SK-N-SH (cell line): Measurements from ENCODE around the gene ABAT. TPM values are rescaled to one million over a fixed set of nuclear protein-coding genes. Genes with fewer than 3 reads are reported as not detected.

Experiments
- CTCF ChIA-PET: fragments of 300-600, 350-600 bp; formaldehyde crosslinking; extraction: SDS; loops from one replicate; lab custom pipeline; 2021; lab: Yijun Ruan, JAX
- POLR2A ChIA-PET: fragments of 350-600 bp; sonication (Branson Sonifier 250); formaldehyde crosslinking; extraction: SDS; loops from one replicate; lab custom pipeline; 2020; ENCODE audit warnings: antibody characterized with exemption, inconsistent platforms; lab: Yijun Ruan, JAX
- DNase-seq: peaks from one replicate; pipeline ENCODE4 v3.0.0; 2012
- H2AFZ ChIP-seq: fragments of 200-600 bp; sonication (generic); 2 replicates; pipeline ENCODE4 v1.8.1; 2016; ENCODE audit warnings: antibody characterized with exemption, mild to moderate bottlenecking, low read depth
- H3F3A ChIP-seq: fragments of 200-600 bp; sonication (generic); replicated peaks from 2 replicates; pipeline ENCODE3; 2016; ENCODE audit warnings: antibody characterized with exemption, mild to moderate bottlenecking; ENCODE audit not compliant: insufficient read depth
- H3K27ac ChIP-seq, 2 experiments: fragments of 200-500 bp in 1 of 2; fragments of 200-600 bp in 1 of 2; sonication (Bioruptor generic) in 1 of 2; sonication (generic), shearing (Covaris generic) in 1 of 2; 2 replicates each; pipeline versions ENCODE4 v1.5.1 to v1.6.1; 2014 to 2016; ENCODE audit warnings: low read depth in 2 of 2, inconsistent platforms in 1 of 2, low read length in 1 of 2, mild to moderate bottlenecking in 1 of 2, mixed read lengths in 1 of 2
- H3K27me3 ChIP-seq: fragments of 200-600 bp; sonication (generic), shearing (Covaris generic); 2 replicates; pipeline ENCODE4 v1.6.1; 2016; ENCODE audit warnings: mixed run types; ENCODE audit not compliant: insufficient read depth
- H3K36me3 ChIP-seq, 2 experiments: fragments of 200-500 bp in 1 of 2; fragments of 200-600 bp in 1 of 2; sonication (Bioruptor generic) in 1 of 2; sonication (generic) in 1 of 2; replicated peaks in 1 of 2; 2 replicates each; pipeline versions ENCODE3 to v1.5.1; 2014 to 2016; ENCODE audit warnings: low read length in 1 of 2, mild to moderate bottlenecking in 1 of 2; ENCODE audit not compliant: insufficient read depth in 2 of 2, control insufficient read depth in 1 of 2
- H3K4me1 ChIP-seq, 2 experiments: fragments of 200-500 bp in 1 of 2; fragments of 200-600 bp in 1 of 2; sonication (Bioruptor generic) in 1 of 2; sonication (generic), shearing (Covaris generic) in 1 of 2; 2 replicates each; pipeline versions ENCODE4 v1.5.1 to v1.6.1; 2014 to 2016; ENCODE audit warnings: low read depth in 1 of 2, low read length in 1 of 2, mixed run types in 1 of 2; ENCODE audit not compliant: insufficient read depth in 2 of 2, control insufficient read depth in 1 of 2
- H3K4me2 ChIP-seq: fragments of 200-600 bp; sonication (generic), shearing (Covaris generic); 2 replicates; pipeline ENCODE4 v1.6.1; 2017; ENCODE audit warnings: mixed run types
- H3K4me3 ChIP-seq, 2 experiments: fragments of 200-500 bp in 1 of 2; fragments of 200-600 bp in 1 of 2; sonication (Bioruptor generic) in 1 of 2; sonication (generic), shearing (Covaris generic) in 1 of 2; 2 replicates each; pipeline versions ENCODE4 v1.5.1 to v1.8.1; 2014 to 2016; ENCODE audit warnings: low read depth in 2 of 2, inconsistent platforms in 1 of 2, low read length in 1 of 2, mild to moderate bottlenecking in 1 of 2, mixed read lengths in 1 of 2, moderate library complexity in 1 of 2
- H3K79me2 ChIP-seq: fragments of 200-600 bp; sonication (generic); 2 replicates; pipeline ENCODE4 v1.8.1; 2017; ENCODE audit warnings: mild to moderate bottlenecking; ENCODE audit not compliant: insufficient read depth
- H3K9ac ChIP-seq: fragments of 200-600 bp; sonication (generic); 2 replicates; pipeline ENCODE4 v1.6.1; 2017; ENCODE audit warnings: mixed run types
- H3K9me2 ChIP-seq: fragments of 200-600 bp; sonication (generic); 2 replicates; pipeline ENCODE4 v1.6.1; 2017; ENCODE audit warnings: mixed run types
- H3K9me3 ChIP-seq: fragments of 200-600 bp; sonication (generic); 2 replicates; pipeline ENCODE4 v1.6.1; 2017; ENCODE audit warnings: mixed run types, mild to moderate bottlenecking, moderate library complexity
- H4K20me1 ChIP-seq: fragments of 200-600 bp; sonication (generic); 2 replicates; pipeline ENCODE4 v1.6.1; 2017; ENCODE audit warnings: mild to moderate bottlenecking, mixed run types; ENCODE audit not compliant: insufficient read depth
- CHD2 ChIP-seq: fragments of 150-350 bp; IDR thresholded peaks from 2 replicates; pipeline ENCODE4 v1.6.1; 2018; ENCODE audit warnings: low read length; ENCODE audit not compliant: partially characterized antibody
- ELF1 ChIP-seq: IDR thresholded peaks from 2 replicates; pipeline ENCODE4 v1.4.0; 2012
- EP300 ChIP-seq, 2 experiments: IDR thresholded peaks; 2 replicates each; pipeline versions ENCODE4 v1.4.0 to v1.6.1; 2012; ENCODE audit warnings: borderline replicate concordance in 1 of 2, low read depth in 1 of 2, low read length in 1 of 2
- EZH2phosphoT487 ChIP-seq: fragments of 200-600 bp; sonication (generic); IDR thresholded peaks from 2 replicates; pipeline ENCODE4 v1.6.1; 2017; ENCODE audit warnings: low read depth, mixed run types, mild to moderate bottlenecking, antibody characterized with exemption, moderate library complexity, borderline replicate concordance
- FOSL2 ChIP-seq: IDR thresholded peaks from 2 replicates; pipeline ENCODE4 v1.4.0; 2012; ENCODE audit warnings: low read depth, mild to moderate bottlenecking, moderate library complexity, borderline replicate concordance
- FOXJ3 ChIP-seq: sonication (generic); formaldehyde crosslinking; IDR thresholded peaks from 2 replicates; pipeline ENCODE4 v1.5.1; 2020; ENCODE audit warnings: mild to moderate bottlenecking, missing genetic modification reagents
- FOXM1 ChIP-seq: IDR thresholded peaks from 2 replicates; pipeline ENCODE4 v1.4.0; 2012; ENCODE audit warnings: low read depth, mild to moderate bottlenecking
- GATA2 ChIP-seq: sonication (generic); formaldehyde crosslinking; IDR thresholded peaks from 2 replicates; pipeline ENCODE4 v1.5.0; 2020; ENCODE audit warnings: mild to moderate bottlenecking, missing genetic modification reagents
- IRF3 ChIP-seq: fragments of 150-350 bp; IDR thresholded peaks from 2 replicates; pipeline ENCODE4 v1.6.1; 2016; ENCODE audit warnings: mild to moderate bottlenecking, low read depth, low read length
- JUND ChIP-seq: IDR thresholded peaks from 2 replicates; pipeline ENCODE4 v1.4.0; 2012
- MEF2A ChIP-seq: IDR thresholded peaks from 2 replicates; pipeline ENCODE4 v1.4.0; 2012; ENCODE audit warnings: low read depth, borderline replicate concordance
- MXI1 ChIP-seq: IDR thresholded peaks from 2 replicates; pipeline ENCODE4 v1.6.1; 2012; ENCODE audit warnings: mild to moderate bottlenecking, low read depth, low read length, improper control_type of control experiment
- RAD21 ChIP-seq: IDR thresholded peaks from 2 replicates; pipeline ENCODE4 v1.6.1; 2012; ENCODE audit warnings: mild to moderate bottlenecking, low read length
- RCOR1 ChIP-seq: fragments of 150-350 bp; IDR thresholded peaks from 2 replicates; pipeline ENCODE4 v1.6.1; 2017; ENCODE audit warnings: antibody characterized with exemption, low read length
- RXRA ChIP-seq: IDR thresholded peaks from 2 replicates; pipeline ENCODE4 v1.4.0; 2012; ENCODE audit warnings: low read depth, mild to moderate bottlenecking, borderline replicate concordance
- SIN3A ChIP-seq: IDR thresholded peaks from 2 replicates; pipeline ENCODE4 v1.6.1; 2012; ENCODE audit warnings: low read depth, mild to moderate bottlenecking, low read length, moderate library complexity, borderline replicate concordance
- SMC3 ChIP-seq: IDR thresholded peaks from 2 replicates; pipeline ENCODE4 v1.6.1; 2012; ENCODE audit warnings: low read depth, low read length, improper control_type of control experiment
- TAF1 ChIP-seq: IDR thresholded peaks from 2 replicates; pipeline ENCODE4 v1.6.1; 2012; ENCODE audit warnings: low read depth, mild to moderate bottlenecking, low read length, moderate library complexity, borderline replicate concordance
- TCF12 ChIP-seq: IDR thresholded peaks from 2 replicates; pipeline ENCODE4 v1.4.0; 2012
- TEAD4 ChIP-seq: IDR thresholded peaks from 2 replicates; pipeline ENCODE4 v1.4.0; 2012; ENCODE audit warnings: mild to moderate bottlenecking, borderline replicate concordance; ENCODE audit not compliant: insufficient read depth
- YY1 ChIP-seq: IDR thresholded peaks from 2 replicates; pipeline ENCODE4 v1.4.0; 2012; ENCODE audit warnings: low read depth, mild to moderate bottlenecking
- WGBS: methylation state at CpG from one replicate; pipeline ENCODE4 v1.1.6; 2017; ENCODE audit warnings: low lambda C conversion rate; 5-methylcytosine and 5-hydroxymethylcytosine counted together
- polyA plus RNA-seq, 3 experiments: library from polyadenylated mRNA; depleted of rRNA; stranded (reverse); fragments of >200 nt; gene quantifications; 2 replicates each; pipeline ENCODE4 v1.2.3, GENCODE V29; 2012
- TF ChIP-seq, protein P1 (sequence below): IDR thresholded peaks from 2 replicates; pipeline ENCODE4; 2012
- TF ChIP-seq, protein P2 (sequence below): IDR thresholded peaks from 2 replicates; pipeline ENCODE4 v1.4.0; 2012; ENCODE audit warnings: low read depth

The ABAT gene
- polyA plus RNA-seq, 1 of the 3 experiments (the other 2 are of a cell fraction), result 4.7 TPM

DNA sequence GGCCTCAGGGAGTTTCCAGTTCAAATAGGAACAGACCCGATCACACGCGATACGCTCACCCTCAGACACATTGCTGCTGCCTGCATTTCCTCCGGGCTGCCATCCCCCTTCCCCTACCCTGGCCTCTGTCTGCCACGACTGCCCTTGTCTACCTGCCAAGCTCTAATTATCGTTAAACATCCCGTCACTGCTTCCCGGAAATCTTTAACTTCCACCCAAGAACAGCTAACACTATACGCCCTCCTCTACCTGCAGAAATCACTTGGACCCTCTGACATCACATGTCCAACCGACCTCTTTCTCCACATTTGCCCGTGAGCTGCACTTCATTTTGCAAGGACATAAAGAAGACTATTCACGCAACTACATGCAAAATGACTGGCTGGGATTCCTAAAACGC lies 40.4 kb downstream of the ABAT start (continued):
- no peak for TF ChIP-seq EZH2phosphoT487

DNA sequence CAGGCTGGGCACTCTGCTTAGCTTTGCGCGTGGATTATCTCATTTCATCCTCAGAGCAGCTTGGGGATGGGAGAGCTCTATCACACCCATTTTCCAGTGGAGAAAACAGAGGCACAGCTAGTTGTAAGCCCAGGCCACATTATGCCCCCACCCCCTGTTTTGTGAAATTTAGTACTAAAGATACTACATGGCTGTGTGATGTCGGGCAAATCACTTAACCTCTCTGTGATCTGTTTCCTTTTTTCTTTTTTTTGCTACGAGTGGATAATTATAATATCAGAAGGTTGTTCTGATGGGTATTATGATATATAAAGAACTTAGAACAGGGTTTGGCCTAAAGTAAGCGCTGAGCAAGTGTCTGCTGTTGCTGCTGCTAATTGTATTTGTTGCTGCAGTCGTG lies 41.6 kb downstream of the ABAT start:
- H3K9me3 ChIP-seq, result no peaks in the 10 kb centered on the region
- H3K79me2 ChIP-seq, result no peaks in the 10 kb centered on the region
- CTCF ChIA-PET, result no interaction called here
- no peaks in the 10 kb centered on the region for H3K9me2 ChIP-seq
- TF ChIP-seq RCOR1, result no peak
- no peak for TF ChIP-seq SIN3A
- no peak for TF ChIP-seq TCF12
- no peak for TF ChIP-seq MXI1
- TF ChIP-seq RAD21, result no peak
- TF ChIP-seq CHD2, result no peak
- TF ChIP-seq ELF1, result no peak
- TF ChIP-seq FOSL2, result no peak
- TF ChIP-seq FOXM1, result no peak
- no peak for TF ChIP-seq RXRA
- TF ChIP-seq JUND, result no peak
- no peak for TF ChIP-seq MEF2A
- TF ChIP-seq IRF3, result no peak
- no peak for TF ChIP-seq YY1
- TF ChIP-seq EP300 (IDR thresholded peaks at IDR 0.05; ENCODE audit: borderline replicate concordance in 1 of 2, low read depth in 1 of 2, low read length in 1 of 2), result no peak
- no peak for TF ChIP-seq GATA2 (CRISPR knock-in tag)
- no peak for TF ChIP-seq TAF1
- TF ChIP-seq, all 33 proteins: peak for 0
- H3K27ac ChIP-seq, result no peak overlapping the region
- no peak overlapping the region for H3K9ac ChIP-seq
- H3F3A ChIP-seq, result no peaks in the 10 kb centered on the region
- H3K27me3 ChIP-seq, result no peaks in the 10 kb centered on the region
- DNase-seq, result no peak
- H3K4me1 ChIP-seq, result peaks cover 0 to 33% of the 10 kb centered on the region in 2 experiments; a peak in 3 of 4 replicates
- POLR2A ChIA-PET, result no interaction called here
- no peaks in the 10 kb centered on the region for H4K20me1 ChIP-seq
- H3K36me3 ChIP-seq, result no peaks in the 10 kb centered on the region
- H2AFZ ChIP-seq, result no peak overlapping the region
- H3K4me2 ChIP-seq, result no peak overlapping the region
- no peak overlapping the region for H3K4me3 ChIP-seq
- WGBS, result 74% methylated on average over 6 of the region's 6 CpGs

- Histone ChIP-seq H3K79me2 (no peaks in the 10 kb centered on the region), H3K4me3 (no peak overlapping the region), H3K9me3 (no peaks in the 10 kb centered on the region), H3K36me3 (no peaks in the 10 kb centered on the region), H3K27me3 (no peaks in the 10 kb centered on the region), H3K27ac (no peak overlapping the region), H3K9me2 (no peaks in the 10 kb centered on the region), H3K4me2 (no peak overlapping the region), H4K20me1 (no peaks in the 10 kb centered on the region), H3F3A (no peaks in the 10 kb centered on the region), H2AFZ (no peak overlapping the region), H3K4me1 (peaks cover 0 to 35% of the 10 kb centered on the region in 2 experiments; a peak in 3 of 4 replicates), H3K9ac (no peak overlapping the region)
- no peak for DNase-seq
- WGBS, result 65% methylated on average over 10 of the region's 10 CpGs
- ChIA-PET POLR2A (no interaction called here), CTCF (no interaction called here)
- TF ChIP-seq MEF2A, result no peak
- no peak for TF ChIP-seq TEAD4
- TF ChIP-seq SMC3, result no peak
- TF ChIP-seq, protein P1, sequence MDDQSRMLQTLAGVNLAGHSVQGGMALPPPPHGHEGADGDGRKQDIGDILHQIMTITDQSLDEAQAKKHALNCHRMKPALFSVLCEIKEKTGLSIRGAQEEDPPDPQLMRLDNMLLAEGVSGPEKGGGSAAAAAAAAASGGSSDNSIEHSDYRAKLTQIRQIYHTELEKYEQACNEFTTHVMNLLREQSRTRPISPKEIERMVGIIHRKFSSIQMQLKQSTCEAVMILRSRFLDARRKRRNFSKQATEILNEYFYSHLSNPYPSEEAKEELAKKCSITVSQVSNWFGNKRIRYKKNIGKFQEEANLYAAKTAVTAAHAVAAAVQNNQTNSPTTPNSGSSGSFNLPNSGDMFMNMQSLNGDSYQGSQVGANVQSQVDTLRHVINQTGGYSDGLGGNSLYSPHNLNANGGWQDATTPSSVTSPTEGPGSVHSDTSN, result no peak
- TF ChIP-seq FOXJ3, result no peak
- TF ChIP-seq, protein P2, sequence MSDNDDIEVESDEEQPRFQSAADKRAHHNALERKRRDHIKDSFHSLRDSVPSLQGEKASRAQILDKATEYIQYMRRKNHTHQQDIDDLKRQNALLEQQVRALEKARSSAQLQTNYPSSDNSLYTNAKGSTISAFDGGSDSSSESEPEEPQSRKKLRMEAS, result no peak
- no peak for TF ChIP-seq SIN3A
- no peak for TF ChIP-seq GATA2 (CRISPR knock-in tag)
- TF ChIP-seq FOSL2, result no peak
- no peak for TF ChIP-seq ELF1
- no peak for TF ChIP-seq CHD2
Observed at GRCh38 chr16:8716592-8716991, 42.2 kb downstream of the ABAT start.
